ENCODE data around the gene RAB21. TPM values are rescaled to one million over a fixed set of nuclear protein-coding genes. Genes with fewer than 3 reads are reported as not detected.

Gene RAB21
- total RNA-seq, 4 donors from 2014 or later = 14.1 to 26.6 (median 18.0) TPM

DNA sequence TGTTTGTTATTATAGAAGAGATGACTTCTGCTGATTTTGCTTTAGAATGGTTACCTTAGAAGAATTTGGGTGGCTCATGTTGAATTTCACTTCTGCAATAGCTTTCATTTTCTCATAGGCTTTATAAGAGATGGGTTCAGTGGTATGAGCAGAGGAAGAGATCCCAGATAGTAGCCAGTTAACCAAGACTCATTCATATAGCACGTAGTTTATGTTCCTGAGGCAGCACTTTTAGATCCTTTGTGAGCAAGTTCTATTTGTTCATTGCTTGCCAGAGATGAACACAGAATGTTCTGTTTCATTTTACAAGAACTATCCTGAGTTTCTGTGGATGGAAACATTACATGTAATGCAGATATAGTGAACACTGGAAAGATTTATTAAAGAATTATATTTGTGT, 32.2 kb downstream of the RAB21 start:
- TF ChIP-seq, protein P1, sequence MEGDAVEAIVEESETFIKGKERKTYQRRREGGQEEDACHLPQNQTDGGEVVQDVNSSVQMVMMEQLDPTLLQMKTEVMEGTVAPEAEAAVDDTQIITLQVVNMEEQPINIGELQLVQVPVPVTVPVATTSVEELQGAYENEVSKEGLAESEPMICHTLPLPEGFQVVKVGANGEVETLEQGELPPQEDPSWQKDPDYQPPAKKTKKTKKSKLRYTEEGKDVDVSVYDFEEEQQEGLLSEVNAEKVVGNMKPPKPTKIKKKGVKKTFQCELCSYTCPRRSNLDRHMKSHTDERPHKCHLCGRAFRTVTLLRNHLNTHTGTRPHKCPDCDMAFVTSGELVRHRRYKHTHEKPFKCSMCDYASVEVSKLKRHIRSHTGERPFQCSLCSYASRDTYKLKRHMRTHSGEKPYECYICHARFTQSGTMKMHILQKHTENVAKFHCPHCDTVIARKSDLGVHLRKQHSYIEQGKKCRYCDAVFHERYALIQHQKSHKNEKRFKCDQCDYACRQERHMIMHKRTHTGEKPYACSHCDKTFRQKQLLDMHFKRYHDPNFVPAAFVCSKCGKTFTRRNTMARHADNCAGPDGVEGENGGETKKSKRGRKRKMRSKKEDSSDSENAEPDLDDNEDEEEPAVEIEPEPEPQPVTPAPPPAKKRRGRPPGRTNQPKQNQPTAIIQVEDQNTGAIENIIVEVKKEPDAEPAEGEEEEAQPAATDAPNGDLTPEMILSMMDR (IDR thresholded peaks at IDR 0.05; ENCODE audit: low read depth) = no peak

- TF ChIP-seq, protein P1 (IDR thresholded peaks at IDR 0.05; ENCODE audit: low read depth) = no peak
Observed at GRCh38 chr12:71787580-71787979, 32.9 kb downstream of the RAB21 start.

DNA sequence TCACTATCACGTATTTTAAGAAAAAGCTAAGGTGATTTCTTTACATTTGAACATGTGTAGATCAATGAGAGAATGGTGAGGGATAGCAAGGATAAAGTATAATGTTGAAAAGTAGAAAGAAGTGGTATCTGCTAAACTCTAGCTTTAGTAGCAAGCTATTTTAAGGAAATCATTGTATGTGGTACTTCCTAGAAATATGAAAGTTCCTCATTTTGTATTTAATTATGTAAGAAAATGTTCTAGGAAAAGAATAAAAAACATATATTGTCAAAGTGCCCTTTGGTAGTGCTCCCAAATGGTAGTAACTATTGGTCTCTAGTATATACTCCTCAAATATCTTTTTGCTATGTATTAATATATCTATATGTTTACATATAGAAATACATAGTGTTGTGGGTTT, 35.7 kb downstream of the RAB21 start:
- TF ChIP-seq, protein P1 (IDR thresholded peaks at IDR 0.05; ENCODE audit: low read depth) = no peak

DNA sequence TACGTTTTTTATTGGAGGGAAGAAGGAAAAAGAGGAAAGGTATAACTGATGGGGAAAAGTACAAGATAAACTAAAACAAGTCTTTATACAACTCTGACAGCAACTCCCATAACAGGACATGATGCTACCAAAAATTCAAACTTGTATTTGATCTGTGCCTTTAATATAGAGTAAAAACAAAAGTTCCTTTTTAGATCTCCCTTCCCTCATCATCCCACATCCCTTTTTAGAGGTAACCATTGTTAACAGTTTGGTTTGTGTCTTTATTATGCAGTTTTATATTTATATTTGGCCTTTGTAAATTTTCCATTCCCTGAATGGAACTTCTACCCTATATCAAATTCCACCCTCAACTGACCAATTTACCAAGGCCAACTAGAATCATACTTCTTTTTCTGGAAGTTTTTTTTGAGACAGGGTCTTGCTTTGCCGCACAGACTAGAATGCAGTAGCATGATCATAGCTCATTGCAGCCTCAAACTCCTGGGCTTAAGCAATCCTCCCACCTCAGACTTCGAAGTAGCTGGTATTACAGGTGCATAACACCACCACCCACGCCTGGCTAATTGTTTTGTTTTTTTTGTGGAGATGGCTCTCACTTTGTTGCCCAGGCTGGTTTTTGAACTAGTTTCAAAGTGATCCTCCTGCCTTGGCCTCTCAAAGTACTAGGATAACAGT, 36.9 kb downstream of the RAB21 start:
- TF ChIP-seq, protein P1 (IDR thresholded peaks at IDR 0.05; ENCODE audit: low read depth) = no peak

DNA sequence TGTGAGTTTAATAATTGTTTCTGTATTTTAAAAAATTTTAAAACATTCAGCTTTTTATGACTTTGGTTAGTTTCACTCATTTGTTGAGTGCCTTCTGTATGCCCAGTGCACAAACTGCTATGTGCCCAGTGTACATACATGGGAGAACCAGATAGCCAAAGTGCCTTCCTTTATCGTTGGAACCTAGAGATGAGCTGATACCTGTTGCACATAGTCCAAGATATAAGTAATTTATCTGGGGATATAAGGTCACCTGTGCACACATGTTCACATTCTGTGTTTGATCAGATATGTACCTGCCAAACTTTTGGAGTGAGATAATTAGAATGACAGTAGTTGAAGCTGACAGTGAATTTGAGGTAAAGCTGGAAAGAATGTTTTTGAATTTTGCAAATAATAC, 37.9 kb downstream of the RAB21 start:
- TF ChIP-seq, protein P1 (IDR thresholded peaks at IDR 0.05; ENCODE audit: low read depth) = no peak

DNA sequence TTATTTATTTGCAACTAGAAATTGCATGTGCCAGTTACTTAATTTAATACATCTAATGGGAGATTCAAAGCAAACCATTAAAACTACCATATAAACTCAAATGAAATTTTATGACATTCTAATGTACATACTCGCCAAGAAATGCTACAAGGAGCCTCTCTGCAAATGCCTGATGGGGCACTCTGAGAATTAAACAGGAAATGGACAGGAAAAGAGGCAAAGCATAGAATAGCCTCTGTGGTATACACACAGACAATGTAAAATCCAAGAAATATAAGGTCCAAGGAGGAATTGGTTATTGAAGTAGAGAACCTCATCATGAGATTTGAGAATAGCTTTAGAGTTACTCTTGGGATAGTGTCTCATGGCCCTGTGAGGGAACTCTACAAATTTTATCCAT, 41.2 kb downstream of the RAB21 start:
- TF ChIP-seq, protein P1 (IDR thresholded peaks at IDR 0.05; ENCODE audit: low read depth) = no peak

- TF ChIP-seq, protein P1 (IDR thresholded peaks at IDR 0.05; ENCODE audit: low read depth) = no peak
Observed at GRCh38 chr12:71797531-71797930, 42.9 kb downstream of the RAB21 start.

All from subcutaneous adipose tissue (tissue), 4 donors.